HCT116 (cell line): ENCODE data around the gene AMN. TPM values are rescaled to one million over a fixed set of nuclear protein-coding genes. Genes with fewer than 3 reads are reported as not detected.

Experiments used
- ATAC-seq: fragments of 200-7000 bp; cut with Tn5 transposase; 2 replicates; pipeline ENCODE4 v1.9.1; 2020; ENCODE audit warnings: mild to moderate bottlenecking, moderate library complexity
- BruUV-seq: library from RNA; stranded (reverse); fragments of 400-500 nt; replicated peaks from 2 replicates; lab custom pipeline; 2021; lab: Mats Ljungman, UMichigan
- CTCF ChIA-PET: fragments of 300-600 bp; sonication (Branson Sonifier 250); formaldehyde crosslinking; loops from one replicate; lab custom pipeline; 2021; ENCODE audit warnings: antibody characterized with exemption; lab: Charles Lee
- POLR2A ChIA-PET: fragments of 300-600, 350-600 bp; sonication (Branson Sonifier 250); formaldehyde crosslinking; loops from one replicate; lab custom pipeline; 2021; ENCODE audit warnings: antibody characterized with exemption; lab: Charles Lee
- RAD21 ChIA-PET, 2 experiments: fragments of 300-600 bp; sonication (Branson Sonifier 250); formaldehyde crosslinking; loops; one replicate each; lab custom pipeline; 2023; ENCODE audit warnings: low total read pairs in 2 of 2; ENCODE audit not compliant: uncharacterized antibody in 2 of 2, unreplicated experiment in 2 of 2, low non-redundant PET in 1 of 2; lab: Charles Lee
- DNase-seq: peaks from one replicate; pipeline ENCODE4 v3.0.0-alpha.2; 2010; ENCODE audit warnings: low read depth, low spot score
- H2AFZ ChIP-seq: fragments of 200-600 bp; shearing (Covaris generic), sonication (generic); 2 replicates; pipeline ENCODE4 v1.6.1; 2017; ENCODE audit warnings: low read depth, mixed run types, mixed read lengths, antibody characterized with exemption, low read length; ENCODE audit not compliant: poor library complexity, severe bottlenecking
- H3K27ac ChIP-seq: 2 replicates; pipeline ENCODE4 v1.5.1; 2012; ENCODE audit warnings: low read depth, low read length
- H3K27me3 ChIP-seq: fragments of 200-600 bp; sonication (generic); 2 replicates; pipeline ENCODE4 v1.6.1; 2016; ENCODE audit warnings: mixed run types, low read length, mixed read lengths; ENCODE audit not compliant: insufficient read depth
- H3K36me3 ChIP-seq, 2 experiments: fragments of 200-500 bp in 1 of 2; fragments of 200-600 bp in 1 of 2; sonication (Bioruptor generic) in 1 of 2; sonication (generic) in 1 of 2; 2 replicates each; pipeline versions ENCODE4 v1.5.1 to v1.6.1; 2014 to 2016; ENCODE audit warnings: low read length in 2 of 2, inconsistent platforms in 1 of 2, mixed read lengths in 1 of 2, mixed run types in 1 of 2; ENCODE audit not compliant: insufficient read depth in 2 of 2, control insufficient read depth in 1 of 2
- H3K4me1 ChIP-seq, 2 experiments: fragments of 200-600 bp in 1 of 2; sonication (generic) in 1 of 2; 2 replicates each; pipeline versions ENCODE4 v1.5.1 to v1.6.1; 2012 to 2017; ENCODE audit warnings: low read length in 2 of 2, inconsistent platforms in 1 of 2, mild to moderate bottlenecking in 1 of 2, mixed read lengths in 1 of 2, mixed run types in 1 of 2, moderate library complexity in 1 of 2; ENCODE audit not compliant: insufficient read depth in 2 of 2, control insufficient read depth in 1 of 2
- H3K4me2 ChIP-seq: fragments of 200-600 bp; sonication (generic); 2 replicates; pipeline ENCODE4 v1.6.1; 2017; ENCODE audit warnings: mixed run types, low read length, mixed read lengths
- H3K4me3 ChIP-seq, 2 experiments: fragments of 200-600 bp in 1 of 2; sonication (generic) in 1 of 2; replicated peaks in 1 of 2; 2 replicates each; pipeline ENCODE4 v1.5.1; 2011 to 2016; ENCODE audit warnings: low read length in 2 of 2, control low read depth in 1 of 2, low read depth in 1 of 2, mild to moderate bottlenecking in 1 of 2, mixed read lengths in 1 of 2, mixed run types in 1 of 2
- H3K79me2 ChIP-seq: fragments of 200-600 bp; sonication (generic); 2 replicates; pipeline ENCODE4 v1.6.1; 2017; ENCODE audit warnings: mild to moderate bottlenecking, mixed run types, low read length, moderate library complexity, mixed read lengths; ENCODE audit not compliant: insufficient read depth
- H3K9ac ChIP-seq: fragments of 200-600 bp; sonication (generic); 2 replicates; pipeline ENCODE4 v1.6.1; 2016; ENCODE audit warnings: low read length, mixed read lengths
- H3K9me2 ChIP-seq: fragments of 200-600 bp; sonication (generic), shearing (Covaris generic); 2 replicates; pipeline ENCODE4 v1.6.1; 2017; ENCODE audit warnings: mixed run types, mild to moderate bottlenecking, moderate library complexity; ENCODE audit not compliant: insufficient read depth
- H3K9me3 ChIP-seq, 2 experiments: fragments of 200-500 bp in 1 of 2; fragments of 200-600 bp in 1 of 2; sonication (Bioruptor generic) in 1 of 2; sonication (generic) in 1 of 2; 2 replicates each; pipeline ENCODE4 v1.6.1; 2014 to 2017; ENCODE audit warnings: low read length in 2 of 2, mixed read lengths in 2 of 2, inconsistent platforms in 1 of 2, low read depth in 1 of 2, mild to moderate bottlenecking in 1 of 2, mixed run types in 1 of 2, moderate library complexity in 1 of 2; ENCODE audit not compliant: control insufficient read depth in 1 of 2, insufficient read depth in 1 of 2
- H4K20me1 ChIP-seq: fragments of 200-600 bp; sonication (generic), shearing (Covaris generic); 2 replicates; pipeline ENCODE4 v1.6.1; 2017; ENCODE audit warnings: mixed run types, mild to moderate bottlenecking, moderate library complexity; ENCODE audit not compliant: insufficient read depth
- CBX3 ChIP-seq: IDR thresholded peaks from 2 replicates; pipeline ENCODE4 v1.6.1; 2012; ENCODE audit warnings: low read depth
- CEBPB ChIP-seq: IDR thresholded peaks from 2 replicates; pipeline ENCODE4 v1.6.1; 2012; ENCODE audit warnings: low read depth
- ELF1 ChIP-seq: IDR thresholded peaks from 2 replicates; pipeline ENCODE4 v1.6.1; 2012; ENCODE audit warnings: low read depth, borderline replicate concordance
- JUND ChIP-seq: IDR thresholded peaks from 2 replicates; pipeline ENCODE4 v1.6.1; 2012
- POLR2A ChIP-seq: IDR thresholded peaks from 2 replicates; pipeline ENCODE4 v1.7.0; 2011; ENCODE audit warnings: borderline replicate concordance; ENCODE audit not compliant: insufficient read depth, insufficient read length; ENCODE audit errors: extremely low read depth
- POLR2AphosphoS5 ChIP-seq: IDR thresholded peaks from 2 replicates; pipeline ENCODE4 v1.6.1; 2011; ENCODE audit warnings: mild to moderate bottlenecking, low read depth, low read length, moderate library complexity
- RAD21 ChIP-seq: IDR thresholded peaks from 2 replicates; pipeline ENCODE4 v1.6.1; 2012; ENCODE audit warnings: low read depth, mild to moderate bottlenecking
- SIN3A ChIP-seq: IDR thresholded peaks from 2 replicates; pipeline ENCODE4 v1.6.1; 2012; ENCODE audit warnings: low read depth
- SP1 ChIP-seq: IDR thresholded peaks from 2 replicates; pipeline ENCODE4 v1.6.1; 2012; ENCODE audit warnings: low read depth
- SRF ChIP-seq: IDR thresholded peaks from 2 replicates; pipeline ENCODE4 v1.6.1; 2012; ENCODE audit warnings: low read depth
- YY1 ChIP-seq: IDR thresholded peaks from 2 replicates; pipeline ENCODE4 v1.6.1; 2011; ENCODE audit warnings: low read length, low read depth, moderate library complexity, mild to moderate bottlenecking; ENCODE audit not compliant: insufficient replicate concordance; ENCODE audit errors: extremely low read depth
- ZFX ChIP-seq: fragments of 450-650 bp; IDR thresholded peaks from 2 replicates; pipeline ENCODE4 v1.6.1; 2017
- ZNF274 ChIP-seq: fragments of 200-500 bp; sonication (Bioruptor generic); IDR thresholded peaks from 2 replicates; pipeline ENCODE4 v1.6.1; 2014; ENCODE audit warnings: mild to moderate bottlenecking, low read depth, low read length, inconsistent platforms
- intact Hi-C: fragments of 100-400 bp; cut with micrococcal nuclease; formaldehyde crosslinking; loops from 2 replicates; pipeline ENCODE4 v1.10.0; 2022
- total RNA-seq: library from RNA; stranded (reverse); gene quantifications from one replicate; pipeline ENCODE4 v1.2.1, GENCODE V29; 2021; ENCODE audit not compliant: unreplicated experiment
- TF ChIP-seq, protein P1 (sequence below), 3 experiments: fragments of 200-600 bp in 1 of 3; sonication (generic) in 1 of 3; IDR thresholded peaks in 2 of 3; conservative IDR thresholded peaks in 1 of 3; 2 replicates each; pipeline ENCODE4 v1.5.1; 2012 to 2017; ENCODE audit warnings: low read depth in 2 of 3, low read length in 2 of 3, antibody characterized with exemption in 1 of 3, borderline replicate concordance in 1 of 3, control low read depth in 1 of 3, mild to moderate bottlenecking in 1 of 3, mixed read lengths in 1 of 3, mixed run types in 1 of 3, moderate library complexity in 1 of 3; ENCODE audit not compliant: insufficient read depth in 1 of 3
- TF ChIP-seq, protein P2 (sequence below): IDR thresholded peaks from 2 replicates; pipeline ENCODE4 v1.6.1; 2012

Gene AMN
- total RNA-seq, 1 experiment from 2014 or later, result 5.7 TPM

GRCh38 chr14:102923201-102923924 is 900 bp downstream of the AMN start:
- intact Hi-C loops, result loop anchor here (10.0 kb wide), 1 partner anchor 399 kb away; no protein-coding TSS in a partner anchor
- CTCF ChIA-PET, result no interaction called here
- no TSS peak for BruUV-seq
- Histone ChIP-seq H3K9me2 (no peaks in the 10 kb centered on the region), H3K4me1 (peaks cover 13 to 17% of the 10 kb centered on the region in 2 experiments), H2AFZ (no peak overlapping the region), H3K27me3 (no peaks in the 10 kb centered on the region), H3K36me3 (no peaks in the 10 kb centered on the region), H3K4me3 (no peak overlapping the region), H3K4me2 (no peak overlapping the region), H3K9ac (no peak overlapping the region), H3K9me3 (no peaks in the 10 kb centered on the region), H4K20me1 (no peaks in the 10 kb centered on the region), H3K27ac (no peak overlapping the region), H3K79me2 (no peaks in the 10 kb centered on the region)
- DNase-seq (no peak), ATAC-seq (no peak)
- TF ChIP-seq ZFX (no peak), POLR2A (no peak), YY1 (no peak), CBX3 (no peak)
- TF ChIP-seq, protein P1, sequence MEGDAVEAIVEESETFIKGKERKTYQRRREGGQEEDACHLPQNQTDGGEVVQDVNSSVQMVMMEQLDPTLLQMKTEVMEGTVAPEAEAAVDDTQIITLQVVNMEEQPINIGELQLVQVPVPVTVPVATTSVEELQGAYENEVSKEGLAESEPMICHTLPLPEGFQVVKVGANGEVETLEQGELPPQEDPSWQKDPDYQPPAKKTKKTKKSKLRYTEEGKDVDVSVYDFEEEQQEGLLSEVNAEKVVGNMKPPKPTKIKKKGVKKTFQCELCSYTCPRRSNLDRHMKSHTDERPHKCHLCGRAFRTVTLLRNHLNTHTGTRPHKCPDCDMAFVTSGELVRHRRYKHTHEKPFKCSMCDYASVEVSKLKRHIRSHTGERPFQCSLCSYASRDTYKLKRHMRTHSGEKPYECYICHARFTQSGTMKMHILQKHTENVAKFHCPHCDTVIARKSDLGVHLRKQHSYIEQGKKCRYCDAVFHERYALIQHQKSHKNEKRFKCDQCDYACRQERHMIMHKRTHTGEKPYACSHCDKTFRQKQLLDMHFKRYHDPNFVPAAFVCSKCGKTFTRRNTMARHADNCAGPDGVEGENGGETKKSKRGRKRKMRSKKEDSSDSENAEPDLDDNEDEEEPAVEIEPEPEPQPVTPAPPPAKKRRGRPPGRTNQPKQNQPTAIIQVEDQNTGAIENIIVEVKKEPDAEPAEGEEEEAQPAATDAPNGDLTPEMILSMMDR (IDR thresholded peaks at IDR 0.05 in 2 of 3, conservative IDR thresholded peaks at IDR 0.05 in 1 of 3; ENCODE audit: borderline replicate concordance in 1 of 3, insufficient read depth in 1 of 3, low read depth in 2 of 3, low read length in 2 of 3), result no peak
- POLR2A ChIA-PET, result no interaction called here
- RAD21 ChIA-PET, result no interaction called here

- intact Hi-C loops, result loop anchor here (10.0 kb wide), 1 partner anchor 399 kb away; no protein-coding TSS in a partner anchor
- CTCF ChIA-PET, result no interaction called here
- Histone ChIP-seq H3K27ac (no peak overlapping the region), H3K9me2 (no peaks in the 10 kb centered on the region), H3K4me2 (no peak overlapping the region), H3K4me1 (peaks cover 15 to 24% of the 10 kb centered on the region in 2 experiments), H4K20me1 (no peaks in the 10 kb centered on the region), H3K9me3 (no peaks in the 10 kb centered on the region), H3K27me3 (no peaks in the 10 kb centered on the region), H2AFZ (no peak overlapping the region), H3K36me3 (no peaks in the 10 kb centered on the region), H3K9ac (no peak overlapping the region), H3K79me2 (no peaks in the 10 kb centered on the region), H3K4me3 (no peak overlapping the region)
- no peak for DNase-seq
- no peak for ATAC-seq
- BruUV-seq, result no TSS peak
- RAD21 ChIA-PET, result no interaction called here
- TF ChIP-seq SRF (no peak), POLR2A (no peak), SP1 (no peak), ZFX (no peak), POLR2AphosphoS5 (no peak), YY1 (no peak), CEBPB (no peak), JUND (no peak), SIN3A (no peak), RAD21 (no peak), ZNF274 (no peak), ELF1 (no peak)
- TF ChIP-seq, protein P1 (IDR thresholded peaks at IDR 0.05 in 2 of 3, conservative IDR thresholded peaks at IDR 0.05 in 1 of 3; ENCODE audit: borderline replicate concordance in 1 of 3, insufficient read depth in 1 of 3, low read depth in 2 of 3, low read length in 2 of 3), result no peak
- TF ChIP-seq, protein P2, sequence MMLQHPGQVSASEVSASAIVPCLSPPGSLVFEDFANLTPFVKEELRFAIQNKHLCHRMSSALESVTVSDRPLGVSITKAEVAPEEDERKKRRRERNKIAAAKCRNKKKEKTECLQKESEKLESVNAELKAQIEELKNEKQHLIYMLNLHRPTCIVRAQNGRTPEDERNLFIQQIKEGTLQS, result no peak
- POLR2A ChIA-PET, result no interaction called here
These were observed 1.5 kb downstream of the AMN start for GRCh38 chr14:102923925-102924486.
